Natural killer cell treated with Interleukin-12 subunit alpha and Interleukin-12 subunit beta and Interleukin-15 and Interleukin-18, amount 100 ng/mL, for 72 hours (primary cell): Measurements from ENCODE around the gene NOP10. TPM values are rescaled to one million over a fixed set of nuclear protein-coding genes. Genes with fewer than 3 reads are reported as not detected.
"Not testable (repeated sequence)": the region's sequence is repeated elsewhere in the genome, so short reads cannot be mapped to it uniquely, and the experiment has no call there.

Experiments
- ATAC-seq, 2 donors: fragments of 150-1000 bp; cut with Tn5 transposase in 1 of 2; sonication (Bioruptor Pico), chemical (Tn5 transposase) in 1 of 2; 2 replicates each; pipeline ENCODE4 v1.10.0; 2021
- DNase-seq: peaks from one replicate; pipeline ENCODE4 v3.0.0; 2022; ENCODE audit warnings: low spot score
- H3K27ac Mint-ChIP-seq, 2 donors: 1 replicate in 1 of 2; 2 replicates in 1 of 2; pipeline ENCODE4 v1.8.0; 2022; ENCODE audit warnings: mixed read lengths in 2 of 2, mild to moderate bottlenecking in 1 of 2, moderate library complexity in 1 of 2
- H3K27me3 Mint-ChIP-seq, 2 donors: 1 replicate in 1 of 2; 2 replicates in 1 of 2; pipeline ENCODE4 v1.8.0; 2022; ENCODE audit warnings: mixed read lengths in 2 of 2
- H3K36me3 Mint-ChIP-seq: one replicate; pipeline ENCODE4 v1.8.0; 2022; ENCODE audit warnings: mixed read lengths
- H3K4me1 Mint-ChIP-seq, 2 donors: 1 replicate in 1 of 2; 2 replicates in 1 of 2; pipeline ENCODE4 v1.8.0; 2022; ENCODE audit warnings: low read depth in 2 of 2, mixed read lengths in 2 of 2, mild to moderate bottlenecking in 1 of 2
- H3K4me3 Mint-ChIP-seq: one replicate; pipeline ENCODE4 v1.8.0; 2022; ENCODE audit warnings: mixed read lengths
- H3K9me3 Mint-ChIP-seq: 2 replicates; pipeline ENCODE4 v1.8.0; 2022; ENCODE audit warnings: mixed read lengths
- total RNA-seq, 2 donors: library from RNA; stranded (reverse); gene quantifications; one replicate each; pipeline ENCODE4 v1.2.3, GENCODE V29; 2022

The NOP10 gene
- total RNA-seq, 2 donors from 2014 or later, result 196 to 250 TPM

- H3K27ac Mint-ChIP-seq, result no peak overlapping the region
- H3K9me3 Mint-ChIP-seq, result no peaks in the 10 kb centered on the region
- DNase-seq (no peak), ATAC-seq (no peak)
- H3K36me3 Mint-ChIP-seq, result no peaks in the 10 kb centered on the region
- H3K4me1 Mint-ChIP-seq, result no peaks in the 10 kb centered on the region
- H3K4me3 Mint-ChIP-seq, result no peak overlapping the region
- no peaks in the 10 kb centered on the region for H3K27me3 Mint-ChIP-seq
Measured at GRCh38 chr15:34349769-34350168, 6.8 kb upstream of the NOP10 start.

- no peak for ATAC-seq
- H3K4me1 Mint-ChIP-seq, result no peaks in the 10 kb centered on the region
Measured at GRCh38 chr15:34348735-34349300, 5.9 kb upstream of the NOP10 start.

GRCh38 chr15:34347951-34348638 is 5.2 kb upstream of the NOP10 start:
- H3K9me3 Mint-ChIP-seq, result no peaks in the 10 kb centered on the region
- no peaks in the 10 kb centered on the region for H3K4me1 Mint-ChIP-seq
- no peak for ATAC-seq
- no peak overlapping the region for H3K4me3 Mint-ChIP-seq
- no peaks in the 10 kb centered on the region for H3K27me3 Mint-ChIP-seq
- no peaks in the 10 kb centered on the region for H3K36me3 Mint-ChIP-seq
- H3K27ac Mint-ChIP-seq, result peak overlapping the region in 1 of 2 donors; percentile 32
- no peak for DNase-seq

More at GRCh38 chr15:34348735-34349300, 5.9 kb upstream of the NOP10 start:
- no peaks in the 10 kb centered on the region for H3K27me3 Mint-ChIP-seq
- no peaks in the 10 kb centered on the region for H3K9me3 Mint-ChIP-seq
- no peaks in the 10 kb centered on the region for H3K36me3 Mint-ChIP-seq
- H3K4me3 Mint-ChIP-seq, result no peak overlapping the region
- H3K27ac Mint-ChIP-seq, result no peak overlapping the region
- no peak for DNase-seq

- not testable (repeated sequence) for H3K27me3 Mint-ChIP-seq, H3K27ac Mint-ChIP-seq, DNase-seq, H3K4me3 Mint-ChIP-seq, H3K9me3 Mint-ChIP-seq, ATAC-seq
- Mint-ChIP-seq H3K36me3 (peaks cover 13% of the 10 kb centered on the region), H3K4me1 (peaks cover 19 to 20% of the 10 kb centered on the region in 2 donors)
Measured at GRCh38 chr15:34342213-34342736, 661 bp downstream of the NOP10 start.

GRCh38 chr15:34341381-34342212 is 1.3 kb downstream of the NOP10 start:
- no peak for DNase-seq
- ATAC-seq, result no peak
- H3K4me1 Mint-ChIP-seq, result peaks cover 25 to 27% of the 10 kb centered on the region in 2 donors
- H3K27me3 Mint-ChIP-seq, result no peaks in the 10 kb centered on the region
- H3K36me3 Mint-ChIP-seq, result peaks cover 13% of the 10 kb centered on the region
- H3K4me3 Mint-ChIP-seq, result no peak overlapping the region
- H3K27ac Mint-ChIP-seq, result no peak overlapping the region
- no peaks in the 10 kb centered on the region for H3K9me3 Mint-ChIP-seq

GRCh38 chr15:34339946-34340345 is 3.0 kb downstream of the NOP10 start:
- no peak for ATAC-seq
- no peaks in the 10 kb centered on the region for H3K27me3 Mint-ChIP-seq
- peaks cover 35 to 43% of the 10 kb centered on the region in 2 donors for H3K4me1 Mint-ChIP-seq
- H3K27ac Mint-ChIP-seq, result no peak overlapping the region
- peak overlapping the region; percentile 29 for H3K4me3 Mint-ChIP-seq
- DNase-seq, result no peak
- peaks cover 13% of the 10 kb centered on the region for H3K36me3 Mint-ChIP-seq
- H3K9me3 Mint-ChIP-seq, result no peaks in the 10 kb centered on the region

- H3K4me3 Mint-ChIP-seq, result peak overlapping the region; percentile 53
- peaks cover 41 to 51% of the 10 kb centered on the region in 2 donors for H3K4me1 Mint-ChIP-seq
Measured at GRCh38 chr15:34338347-34338746, 4.6 kb downstream of the NOP10 start.

GRCh38 chr15:34337557-34338306 is 5.2 kb downstream of the NOP10 start, which contains the start of gene SLC12A6:
Gene SLC12A6, minus strand, starts transcription at chr15:34337781. Its CDS starts 1,101 bp downstream, at chr15:34336680.
- H3K27me3 Mint-ChIP-seq, result no peaks in the 10 kb centered on the region
- H3K27ac Mint-ChIP-seq, result peak within 1 kb of the TSS; percentile 84 to 93
- H3K4me1 Mint-ChIP-seq, result peaks cover 41 to 51% of the 10 kb centered on the region in 2 donors
- peak; percentile 94 for DNase-seq
- H3K4me3 Mint-ChIP-seq, result peak within 1 kb of the TSS; percentile 96
- no peaks in the 10 kb centered on the region for H3K9me3 Mint-ChIP-seq
- H3K36me3 Mint-ChIP-seq, result peaks cover 13% of the 10 kb centered on the region
- peak; percentile 92 to 94 for ATAC-seq

More at GRCh38 chr15:34338347-34338746, 4.6 kb downstream of the NOP10 start:
- peaks cover 13% of the 10 kb centered on the region for H3K36me3 Mint-ChIP-seq
- peak overlapping the region in 1 of 2 donors; percentile 29 for H3K27ac Mint-ChIP-seq
- H3K27me3 Mint-ChIP-seq, result no peaks in the 10 kb centered on the region
- no peaks in the 10 kb centered on the region for H3K9me3 Mint-ChIP-seq
- ATAC-seq (no peak), DNase-seq (no peak)

- Mint-ChIP-seq H3K36me3 (peaks cover 11% of the 10 kb centered on the region), H3K4me3 (peak overlapping the region; percentile 96), H3K9me3 (no peaks in the 10 kb centered on the region), H3K27me3 (no peaks in the 10 kb centered on the region), H3K4me1 (peaks cover 42 to 54% of the 10 kb centered on the region in 2 donors), H3K27ac (peak overlapping the region; percentile 84 to 93)
- ATAC-seq (no peak), DNase-seq (no peak)
Measured at GRCh38 chr15:34336991-34337556, 5.9 kb downstream of the NOP10 start.

- Mint-ChIP-seq H3K4me3 (peak overlapping the region; percentile 96), H3K36me3 (peaks cover 4% of the 10 kb centered on the region), H3K4me1 (peaks cover 41 to 54% of the 10 kb centered on the region in 2 donors), H3K27me3 (no peaks in the 10 kb centered on the region), H3K27ac (peak overlapping the region; percentile 84 to 93), H3K9me3 (no peaks in the 10 kb centered on the region)
- DNase-seq (no peak), ATAC-seq (no peak)
Measured at GRCh38 chr15:34336231-34336990, 6.5 kb downstream of the NOP10 start.

- DNase-seq (no peak), ATAC-seq (no peak)
- H3K4me1 Mint-ChIP-seq, result peaks cover 43 to 55% of the 10 kb centered on the region in 2 donors
- peak overlapping the region; percentile 96 for H3K4me3 Mint-ChIP-seq
- H3K9me3 Mint-ChIP-seq, result no peaks in the 10 kb centered on the region
- H3K36me3 Mint-ChIP-seq, result no peaks in the 10 kb centered on the region
- H3K27me3 Mint-ChIP-seq, result no peaks in the 10 kb centered on the region
- peak overlapping the region; percentile 84 to 93 for H3K27ac Mint-ChIP-seq
Measured at GRCh38 chr15:34335176-34336032, 7.5 kb downstream of the NOP10 start.
